Measurements from ENCODE around the gene LRRC59. TPM values are rescaled to one million over a fixed set of nuclear protein-coding genes. Genes with fewer than 3 reads are reported as not detected.

The LRRC59 gene
- polyA plus RNA-seq, 1 donor from 2014 or later: 67.2 TPM

DNA sequence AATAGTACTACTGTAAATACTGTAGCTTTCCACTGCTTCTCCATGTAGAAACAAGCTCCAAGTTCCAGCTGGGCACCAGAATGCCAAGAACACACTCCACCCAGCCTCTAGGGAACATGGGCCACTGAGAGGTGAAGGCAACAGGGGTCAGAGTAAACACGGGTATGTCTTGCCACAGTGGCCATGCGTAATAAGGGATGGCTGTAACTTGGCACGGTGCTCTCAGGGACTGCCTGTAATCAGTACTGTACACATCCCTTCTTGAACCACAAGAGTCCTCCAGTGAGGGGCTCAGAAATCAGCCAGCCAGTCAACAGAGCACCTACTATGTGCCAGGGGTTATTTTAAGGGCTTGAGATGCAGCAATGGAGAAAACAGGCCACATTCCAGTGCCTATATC is 10.8 kb downstream of the LRRC59 start:
- no peak overlapping the region for H3K9ac ChIP-seq (ENCODE audit: low read length)
- no peaks in the 10 kb centered on the region for H3K9me3 ChIP-seq (ENCODE audit: low read length)
- no peaks in the 10 kb centered on the region for H3K27me3 ChIP-seq (ENCODE audit: insufficient read depth, low read depth, low read length)
- H3K9me2 ChIP-seq (ENCODE audit: insufficient read depth, low read length): no peaks in the 10 kb centered on the region
- H3K27ac ChIP-seq (ENCODE audit: low read length): no peak overlapping the region
- H3K4me2 ChIP-seq (ENCODE audit: low read length): no peak overlapping the region
- H3K36me3 ChIP-seq (ENCODE audit: insufficient read depth, low read length): no peaks in the 10 kb centered on the region
- no peaks in the 10 kb centered on the region for H3K79me2 ChIP-seq (replicated peaks; ENCODE audit: insufficient read depth, low read length)
- H2AFZ ChIP-seq (ENCODE audit: low read depth, low read length): no peak overlapping the region
- H3F3A ChIP-seq (ENCODE audit: insufficient read depth, low read length, poor library complexity, severe bottlenecking): no peaks in the 10 kb centered on the region
- TF ChIP-seq CTCF (IDR thresholded peaks at IDR 0.05; ENCODE audit: poor library complexity, severe bottlenecking): no peak
- TF ChIP-seq RAD21 (conservative IDR thresholded peaks at IDR 0.05): no peak
- no peak for TF ChIP-seq SMC3 (conservative IDR thresholded peaks at IDR 0.05; ENCODE audit: poor library complexity)
- TF ChIP-seq POLR2AphosphoS5 (IDR thresholded peaks at IDR 0.05): no peak
- TF ChIP-seq EZH2 (IDR thresholded peaks at IDR 0.05; ENCODE audit: borderline replicate concordance, insufficient read depth, low read length, poor library complexity, severe bottlenecking): no peak
- no peak for TF ChIP-seq TAF1 (IDR thresholded peaks at IDR 0.05; ENCODE audit: low read depth)
- TF ChIP-seq, protein P1, sequence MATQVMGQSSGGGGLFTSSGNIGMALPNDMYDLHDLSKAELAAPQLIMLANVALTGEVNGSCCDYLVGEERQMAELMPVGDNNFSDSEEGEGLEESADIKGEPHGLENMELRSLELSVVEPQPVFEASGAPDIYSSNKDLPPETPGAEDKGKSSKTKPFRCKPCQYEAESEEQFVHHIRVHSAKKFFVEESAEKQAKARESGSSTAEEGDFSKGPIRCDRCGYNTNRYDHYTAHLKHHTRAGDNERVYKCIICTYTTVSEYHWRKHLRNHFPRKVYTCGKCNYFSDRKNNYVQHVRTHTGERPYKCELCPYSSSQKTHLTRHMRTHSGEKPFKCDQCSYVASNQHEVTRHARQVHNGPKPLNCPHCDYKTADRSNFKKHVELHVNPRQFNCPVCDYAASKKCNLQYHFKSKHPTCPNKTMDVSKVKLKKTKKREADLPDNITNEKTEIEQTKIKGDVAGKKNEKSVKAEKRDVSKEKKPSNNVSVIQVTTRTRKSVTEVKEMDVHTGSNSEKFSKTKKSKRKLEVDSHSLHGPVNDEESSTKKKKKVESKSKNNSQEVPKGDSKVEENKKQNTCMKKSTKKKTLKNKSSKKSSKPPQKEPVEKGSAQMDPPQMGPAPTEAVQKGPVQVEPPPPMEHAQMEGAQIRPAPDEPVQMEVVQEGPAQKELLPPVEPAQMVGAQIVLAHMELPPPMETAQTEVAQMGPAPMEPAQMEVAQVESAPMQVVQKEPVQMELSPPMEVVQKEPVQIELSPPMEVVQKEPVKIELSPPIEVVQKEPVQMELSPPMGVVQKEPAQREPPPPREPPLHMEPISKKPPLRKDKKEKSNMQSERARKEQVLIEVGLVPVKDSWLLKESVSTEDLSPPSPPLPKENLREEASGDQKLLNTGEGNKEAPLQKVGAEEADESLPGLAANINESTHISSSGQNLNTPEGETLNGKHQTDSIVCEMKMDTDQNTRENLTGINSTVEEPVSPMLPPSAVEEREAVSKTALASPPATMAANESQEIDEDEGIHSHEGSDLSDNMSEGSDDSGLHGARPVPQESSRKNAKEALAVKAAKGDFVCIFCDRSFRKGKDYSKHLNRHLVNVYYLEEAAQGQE (IDR thresholded peaks at IDR 0.05; ENCODE audit: borderline replicate concordance): no peak
- H4K20me1 ChIP-seq (ENCODE audit: insufficient read depth): no peaks in the 10 kb centered on the region
- no peak overlapping the region for H3K4me3 ChIP-seq (ENCODE audit: low read length)

GRCh38 chr17:50382931-50383330 is 14.4 kb downstream of the LRRC59 start:
- Histone ChIP-seq H4K20me1 (ENCODE audit: insufficient read depth) (no peaks in the 10 kb centered on the region), H3K4me3 (ENCODE audit: low read length) (no peak overlapping the region), H2AFZ (ENCODE audit: low read depth, low read length) (no peak overlapping the region), H3K9ac (ENCODE audit: low read length) (no peak overlapping the region), H3K9me3 (ENCODE audit: low read length) (no peaks in the 10 kb centered on the region), H3K27ac (ENCODE audit: low read length) (no peak overlapping the region), H3F3A (ENCODE audit: insufficient read depth, low read length, poor library complexity, severe bottlenecking) (no peaks in the 10 kb centered on the region), H3K4me2 (ENCODE audit: low read length) (no peak overlapping the region), H3K79me2 (replicated peaks; ENCODE audit: insufficient read depth, low read length) (no peaks in the 10 kb centered on the region), H3K36me3 (ENCODE audit: insufficient read depth, low read length) (no peaks in the 10 kb centered on the region), H3K27me3 (ENCODE audit: insufficient read depth, low read depth, low read length) (no peaks in the 10 kb centered on the region), H3K9me2 (ENCODE audit: insufficient read depth, low read length) (no peaks in the 10 kb centered on the region)
- TF ChIP-seq POLR2AphosphoS5 (IDR thresholded peaks at IDR 0.05) (no peak), MXI1 (conservative IDR thresholded peaks at IDR 0.05; ENCODE audit: poor library complexity, severe bottlenecking) (no peak)

- Histone ChIP-seq H2AFZ (ENCODE audit: low read depth, low read length) (no peak overlapping the region), H3K4me2 (ENCODE audit: low read length) (no peak overlapping the region), H3F3A (ENCODE audit: insufficient read depth, low read length, poor library complexity, severe bottlenecking) (no peaks in the 10 kb centered on the region), H3K9me3 (ENCODE audit: low read length) (no peaks in the 10 kb centered on the region), H3K36me3 (ENCODE audit: insufficient read depth, low read length) (no peaks in the 10 kb centered on the region), H3K79me2 (replicated peaks; ENCODE audit: insufficient read depth, low read length) (no peaks in the 10 kb centered on the region), H3K9ac (ENCODE audit: low read length) (no peak overlapping the region), H3K27ac (ENCODE audit: low read length) (no peak overlapping the region), H4K20me1 (ENCODE audit: insufficient read depth) (no peaks in the 10 kb centered on the region), H3K9me2 (ENCODE audit: insufficient read depth, low read length) (no peaks in the 10 kb centered on the region), H3K4me3 (ENCODE audit: low read length) (no peak overlapping the region), H3K27me3 (ENCODE audit: insufficient read depth, low read depth, low read length) (no peaks in the 10 kb centered on the region)
- TF ChIP-seq TAF1 (IDR thresholded peaks at IDR 0.05; ENCODE audit: low read depth) (no peak), RAD21 (conservative IDR thresholded peaks at IDR 0.05) (no peak), MXI1 (conservative IDR thresholded peaks at IDR 0.05; ENCODE audit: poor library complexity, severe bottlenecking) (no peak), CTCF (IDR thresholded peaks at IDR 0.05; ENCODE audit: poor library complexity, severe bottlenecking) (no peak), EP300 (conservative IDR thresholded peaks at IDR 0.05; ENCODE audit: poor library complexity, severe bottlenecking) (no peak), SMC3 (conservative IDR thresholded peaks at IDR 0.05; ENCODE audit: poor library complexity) (no peak), EZH2 (IDR thresholded peaks at IDR 0.05; ENCODE audit: borderline replicate concordance, insufficient read depth, low read length, poor library complexity, severe bottlenecking) (no peak), POLR2AphosphoS5 (IDR thresholded peaks at IDR 0.05) (no peak)
- TF ChIP-seq, protein P1 (IDR thresholded peaks at IDR 0.05; ENCODE audit: borderline replicate concordance): no peak
Measured at GRCh38 chr17:50381920-50382319, 15.4 kb downstream of the LRRC59 start.

Data from neural cell (in vitro differentiated cells).